Right renal pelvis (tissue), 4 donors: ENCODE data around the gene MAN1C1. TPM values are rescaled to one million over a fixed set of nuclear protein-coding genes. Genes with fewer than 3 reads are reported as not detected.

Experiments
- DNase-seq, 4 donors: peaks; one replicate each; pipeline ENCODE4 v3.0.0-alpha.2; 2013; ENCODE audit warnings: low read depth in 4 of 4, low spot score in 3 of 4, missing footprints in 1 of 4
- polyA plus RNA-seq, 4 donors: library from polyadenylated mRNA; unstranded; fragments of 120-200 nt; gene quantifications; one replicate each; pipeline ENCODE4 v1.2.1, GENCODE V29; 2013; ENCODE audit not compliant: insufficient read length in 4 of 4

The MAN1C1 gene
- polyA plus RNA-seq, 4 donors = 16.2 to 18.7 (median 17.5) TPM

- no peak for DNase-seq
Observed at GRCh38 chr1:25808481-25809244, 192.1 kb downstream of the MAN1C1 start.

- DNase-seq = no peak
Observed at GRCh38 chr1:25809283-25809926, 192.8 kb downstream of the MAN1C1 start.

GRCh38 chr1:25809929-25810328 is 193.3 kb downstream of the MAN1C1 start:
- DNase-seq = no peak

GRCh38 chr1:25810341-25811299 is 194.0 kb downstream of the MAN1C1 start:
- DNase-seq = no peak

- no peak for DNase-seq
Observed at GRCh38 chr1:25811384-25812082, 194.9 kb downstream of the MAN1C1 start.

GRCh38 chr1:25813071-25813733 is 196.6 kb downstream of the MAN1C1 start:
- DNase-seq = no peak

GRCh38 chr1:25813734-25814471 is 197.3 kb downstream of the MAN1C1 start:
- DNase-seq = no peak

- no peak for DNase-seq
Observed at GRCh38 chr1:25814549-25815087, 198.0 kb downstream of the MAN1C1 start.

- no peak for DNase-seq
Observed at GRCh38 chr1:25815208-25816111, 198.9 kb downstream of the MAN1C1 start.

- DNase-seq = no peak
Observed at GRCh38 chr1:25816112-25816718, 199.6 kb downstream of the MAN1C1 start.

- no peak for DNase-seq
Observed at GRCh38 chr1:25817840-25818501, 201.4 kb downstream of the MAN1C1 start.

- no peak for DNase-seq
Observed at GRCh38 chr1:25818569-25818968, 202.0 kb downstream of the MAN1C1 start.

GRCh38 chr1:25819491-25820246 is 203.1 kb downstream of the MAN1C1 start, which contains the start of gene MTFR1L:
TSS of gene MTFR1L (plus strand) at chr1:25819954. CDS start at chr1:25823105, 3,151 bp downstream.
- peak in 1 of 4 donors; percentile 83 for DNase-seq

GRCh38 chr1:25820247-25821111 is 203.9 kb downstream of the MAN1C1 start:
- no peak for DNase-seq

- no peak for DNase-seq
Observed at GRCh38 chr1:25821112-25821476, 204.5 kb downstream of the MAN1C1 start.
